ENCODE data around the gene CEP131. TPM values are rescaled to one million over a fixed set of nuclear protein-coding genes. Genes with fewer than 3 reads are reported as not detected.

The CEP131 gene
- total and polyA plus RNA-seq, 2 of the 8 experiments (the other 6 are each of a cell fraction or from before 2014, with no cell fraction given): 5.9 to 23.2 TPM

- Histone ChIP-seq H3K27me3 (replicated peaks in 1 of 4; ENCODE audit: control insufficient read depth in 3 of 4, extremely low read depth in 1 of 4, insufficient read depth in 3 of 4, low read length in 3 of 4) (no peaks in the 10 kb centered on the region), H2BK20ac (ENCODE audit: low read length) (no peak overlapping the region), H3K4me3 (ENCODE audit: extremely low read depth in 1 of 4, insufficient read depth in 2 of 4, low read depth in 3 of 4, low read length in 4 of 4) (no peak overlapping the region), H3K79me1 (ENCODE audit: low read depth, low read length) (no peaks in the 10 kb centered on the region), H3K23me2 (ENCODE audit: low read depth, low read length) (no peaks in the 10 kb centered on the region), H2BK15ac (ENCODE audit: low read length) (no peak overlapping the region), H2AK5ac (ENCODE audit: low read depth, low read length) (no peak overlapping the region), H3K9ac (replicated peaks in 1 of 4; ENCODE audit: extremely low read depth in 1 of 4, low read depth in 3 of 4, low read length in 3 of 4) (no peak overlapping the region), H3K4ac (replicated peaks; ENCODE audit: insufficient read length, low read depth, low read length) (no peak overlapping the region), H4K91ac (replicated peaks; ENCODE audit: insufficient read length, low read length) (no peak overlapping the region), H3K56ac (replicated peaks; ENCODE audit: insufficient read length, low read depth, low read length) (no peak overlapping the region), H4K20me1 (replicated peaks in 1 of 2; ENCODE audit: control insufficient read depth in 1 of 2, insufficient read depth in 2 of 2, low read length in 2 of 2) (peaks cover 0 to 5% of the 10 kb centered on the region in 2 experiments), H3K27ac (ENCODE audit: low read depth, low read length) (no peak overlapping the region), H3K9me3 (ENCODE audit: insufficient read depth in 2 of 2, low read depth in 1 of 2, low read length in 1 of 2) (no peaks in the 10 kb centered on the region; a peak in 1 of 4 replicates), H3K4me1 (replicated peaks in 1 of 4; ENCODE audit: control insufficient read depth in 3 of 4, insufficient read depth in 4 of 4, low read length in 3 of 4) (peaks cover 0 to 5% (median under 1%) of the 10 kb centered on the region in 4 experiments; a peak in 2 of 7 replicates), H4K8ac (ENCODE audit: extremely low read depth, insufficient read depth, low read length) (no peak overlapping the region; the same call in 1 of the 2 replicates), H3K36me3 (ENCODE audit: control insufficient read depth in 2 of 4, insufficient read depth in 4 of 4, low read length in 3 of 4) (peaks cover 0 to 7% (median 0%) of the 10 kb centered on the region in 4 experiments; a peak in 3 of 8 replicates), H2AFZ (ENCODE audit: low read length) (no peak overlapping the region), H4K5ac (ENCODE audit: insufficient read length, low read depth, low read length) (no peak overlapping the region), H3K4me2 (ENCODE audit: insufficient read depth in 1 of 2, low read depth in 2 of 2, low read length in 2 of 2) (no peak overlapping the region), H2BK5ac (ENCODE audit: low read depth, low read length) (no peak overlapping the region), H2BK120ac (replicated peaks; ENCODE audit: low read depth, low read length) (no peak overlapping the region), H3K79me2 (ENCODE audit: control insufficient read depth in 1 of 2, insufficient read depth in 2 of 2, low read length in 2 of 2) (no peaks in the 10 kb centered on the region), H3K23ac (ENCODE audit: insufficient read length) (no peak overlapping the region), H3K18ac (ENCODE audit: extremely low read depth, low read length) (no peak overlapping the region), H2BK12ac (ENCODE audit: low read depth, low read length) (no peak overlapping the region), H3K14ac (ENCODE audit: insufficient read length) (no peak overlapping the region)
- FAIRE-seq (no peak), DNase-seq (ENCODE audit: low read depth in 1 of 2, low spot score in 2 of 2) (no peak)
- CTCF ChIA-PET (ENCODE audit: partially characterized antibody): interaction anchor here (1.1 to 3.2 kb wide), 9 partner anchors 9 to 60 kb away, joined by 3 to 25 read pairs (median 4); no protein-coding TSS in a partner anchor
- POLR2A ChIA-PET (ENCODE audit: partially characterized antibody): interaction anchor here (1.0 to 1.2 kb wide), 2 partner anchors 57 to 184 kb away, joined by 4 read pairs; no protein-coding TSS in a partner anchor
- 87% methylated on average over 12 of the region's 12 CpGs; no CpG with 5 or more reads in 1 of the 2 experiments for WGBS, 2 experiments (ENCODE audit: extremely low coverage in 1 of 2, insufficient coverage in 1 of 2, insufficient read length in 1 of 2, insufficient replicate concordance in 2 of 2, low coverage in 1 of 2, low lambda C conversion rate in 2 of 2, missing lambda C conversion rate in 1 of 2)
- TF ChIP-seq RXRA (IDR thresholded peaks at IDR 0.05; ENCODE audit: insufficient read depth, low read depth, low read length) (no peak), GABPA (IDR thresholded peaks at IDR 0.05; ENCODE audit: borderline replicate concordance, insufficient read depth, low read length) (no peak), YY1 (IDR thresholded peaks at IDR 0.05; ENCODE audit: low read depth, low read length) (no peak), CTCF (IDR thresholded peaks at IDR 0.05; ENCODE audit: control extremely low read depth in 1 of 3, insufficient read depth in 1 of 3, low read depth in 1 of 3, low read length in 3 of 3) (no peak), CEBPB (IDR thresholded peaks at IDR 0.05; ENCODE audit: low read depth, low read length) (no peak), MAX (IDR thresholded peaks at IDR 0.05) (no peak), BCL11A (IDR thresholded peaks at IDR 0.05; ENCODE audit: low read depth in 2 of 2, low read length in 2 of 2) (no peak), TEAD4 (IDR thresholded peaks at IDR 0.05; ENCODE audit: low read depth, low read length) (no peak), FOSL1 (IDR thresholded peaks at IDR 0.05; ENCODE audit: insufficient read depth, low read depth, low read length) (no peak)
These were observed 34.3 kb downstream of the CEP131 start for GRCh38 chr17:81188491-81188840.

Data from H1 (cell line).